Mucosa of descending colon (tissue), 3 donors: ENCODE measurements around the gene FHL2. TPM values are rescaled to one million over a fixed set of nuclear protein-coding genes. Genes with fewer than 3 reads are reported as not detected.

Source experiments
- ATAC-seq: fragments of 200-7000 bp; cut with Tn5 transposase; one replicate; pipeline ENCODE4 v1.9.1; 2020; ENCODE audit warnings: mild to moderate bottlenecking, moderate library complexity
- DNase-seq, 3 donors: peaks; one replicate each; pipeline ENCODE4 v3.0.0-alpha.2; 2020
- H3K36me3 ChIP-seq: fragments of 200-600 bp; one replicate; pipeline ENCODE4 v1.8.0; 2021; ENCODE audit warnings: low read depth, mild to moderate bottlenecking
- H3K4me1 ChIP-seq: fragments of 200-600 bp; one replicate; pipeline ENCODE4 v1.8.0; 2021; ENCODE audit warnings: low read depth, mild to moderate bottlenecking
- H3K4me3 ChIP-seq: fragments of 200-600 bp; one replicate; pipeline ENCODE4 v1.8.0; 2021; ENCODE audit warnings: mild to moderate bottlenecking
- H3K9me3 ChIP-seq: fragments of 200-600 bp; one replicate; pipeline ENCODE4 v1.8.0; 2021; ENCODE audit warnings: mild to moderate bottlenecking
- CTCF ChIP-seq: fragments of 200-600 bp; IDR thresholded peaks from one replicate; pipeline ENCODE4 v1.8.0; 2022; ENCODE audit warnings: antibody characterized with exemption, mild to moderate bottlenecking
- intact Hi-C, 2 donors: fragments of 100-400 bp; cut with DNase I in 1 of 2; cut with micrococcal nuclease in 1 of 2; formaldehyde crosslinking; loops; one replicate each; pipeline versions ENCODE4 v1.11.0 to v1.11.1; 2022; cut with DNase I, micrococcal nuclease
- total RNA-seq, 3 donors: library from RNA; stranded (reverse); fragmentation: NEBNext Ultra II Directional in 2 of 3; extraction: Animal tissue kit (Norgen Biotek cat#: 25700) in 2 of 3; gene quantifications; one replicate each; pipeline versions ENCODE4 v1.2.1 to v1.2.4, GENCODE V29; 2021 to 2023
- donor health status: DM: no; HTN: no; CAD: no; lungs with moderate emphysema.
- donor health status: DM: no; HTN: no; CAD: no.
- donor health status: DM: no; HTN: yes; CAD: no.

Gene FHL2
- total RNA-seq, 3 donors from 2014 or later, result 109 to 132 (median 113) TPM

GRCh38 chr2:105376789-105377240 lies 22.0 kb downstream of the FHL2 start:
- Histone ChIP-seq H3K4me3 (no peak overlapping the region), H3K4me1 (peaks cover 9% of the 10 kb centered on the region), H3K9me3 (no peaks in the 10 kb centered on the region), H3K36me3 (no peaks in the 10 kb centered on the region)
- TF ChIP-seq CTCF, result no peak
- intact Hi-C loops, result no loop called here
- no peak for DNase-seq
- no peak for ATAC-seq

GRCh38 chr2:105376010-105376409 lies 22.8 kb downstream of the FHL2 start:
- H3K9me3 ChIP-seq, result no peaks in the 10 kb centered on the region
- DNase-seq (no peak), ATAC-seq (no peak)
- intact Hi-C loops, result no loop called here
- H3K36me3 ChIP-seq, result no peaks in the 10 kb centered on the region
- no peak for TF ChIP-seq CTCF
- H3K4me3 ChIP-seq, result no peak overlapping the region
- peaks cover 9% of the 10 kb centered on the region for H3K4me1 ChIP-seq

GRCh38 chr2:105375001-105375561 lies 23.8 kb downstream of the FHL2 start:
- Histone ChIP-seq H3K4me3 (no peak overlapping the region), H3K4me1 (peaks cover 5% of the 10 kb centered on the region), H3K36me3 (no peaks in the 10 kb centered on the region), H3K9me3 (no peaks in the 10 kb centered on the region)
- TF ChIP-seq CTCF, result no peak
- intact Hi-C loops, result no loop called here
- ATAC-seq (no peak), DNase-seq (no peak)

- Histone ChIP-seq H3K9me3 (no peaks in the 10 kb centered on the region), H3K4me3 (no peak overlapping the region), H3K4me1 (no peaks in the 10 kb centered on the region), H3K36me3 (no peaks in the 10 kb centered on the region)
- intact Hi-C loops, result loop anchor here in 1 of 2 donors (5.0 kb wide), 1 partner anchor 148 kb away; no protein-coding TSS in a partner anchor
- no peak for TF ChIP-seq CTCF
- no peak for DNase-seq
- peak; percentile 6 for ATAC-seq
Observed at GRCh38 chr2:105373895-105374401, 24.9 kb downstream of the FHL2 start.

- ATAC-seq (no peak), DNase-seq (no peak)
- intact Hi-C loops, result loop anchor here in 1 of 2 donors (5.0 kb wide), 1 partner anchor 149 kb away; no protein-coding TSS in a partner anchor
- TF ChIP-seq CTCF, result no peak
- no peaks in the 10 kb centered on the region for H3K36me3 ChIP-seq
- H3K4me3 ChIP-seq, result no peak overlapping the region
- peaks cover 1% of the 10 kb centered on the region for H3K4me1 ChIP-seq
- no peaks in the 10 kb centered on the region for H3K9me3 ChIP-seq
Observed at GRCh38 chr2:105373344-105373781, 25.5 kb downstream of the FHL2 start.
